OCI-LY7 (cell line): Measurements from ENCODE around the gene TBX2. TPM values are rescaled to one million over a fixed set of nuclear protein-coding genes. Genes with fewer than 3 reads are reported as not detected.

Source experiments
- BruUV-seq: library from RNA; stranded (reverse); fragments of 400-500 nt; replicated peaks from 2 replicates; lab custom pipeline; 2021; lab: Mats Ljungman, UMichigan
- CTCF ChIA-PET: fragments of 300-600 bp; sonication (Branson Sonifier 250); formaldehyde crosslinking; loops from one replicate; lab custom pipeline; 2022; ENCODE audit warnings: antibody characterized with exemption; ENCODE audit not compliant: unreplicated experiment; lab: Charles Lee
- POLR2A ChIA-PET: fragments of 300-600 bp; sonication (Branson Sonifier 250); formaldehyde crosslinking; loops from one replicate; lab custom pipeline; 2022; ENCODE audit warnings: antibody characterized with exemption; lab: Charles Lee
- DNase-seq: peaks from one replicate; pipeline ENCODE4 v3.0.0-alpha.2; 2015; ENCODE audit warnings: low spot score
- H2AFZ ChIP-seq: fragments of 200-600 bp; sonication (generic), shearing (Covaris generic); 2 replicates; pipeline ENCODE4 v1.6.1; 2014; ENCODE audit warnings: mild to moderate bottlenecking, antibody characterized with exemption, low read length, moderate library complexity
- H3K27ac ChIP-seq: fragments of 200-600 bp; sonication (generic); 2 replicates; pipeline ENCODE4 v1.5.1; 2014; ENCODE audit warnings: mixed run types, low read depth, mild to moderate bottlenecking, moderate library complexity, low read length, inconsistent platforms; ENCODE audit not compliant: poor library complexity, severe bottlenecking
- H3K36me3 ChIP-seq: fragments of 200-600 bp; sonication (generic); 2 replicates; pipeline ENCODE4 v1.6.1; 2014; ENCODE audit warnings: mild to moderate bottlenecking, antibody characterized with exemption, low read length, moderate library complexity, mixed read lengths; ENCODE audit not compliant: insufficient read depth
- H3K4me1 ChIP-seq: fragments of 200-600 bp; sonication (generic); 2 replicates; pipeline ENCODE4 v1.5.1; 2014; ENCODE audit warnings: mild to moderate bottlenecking, low read length; ENCODE audit not compliant: insufficient read depth, poor library complexity, severe bottlenecking
- H3K4me2 ChIP-seq: fragments of 200-600 bp; sonication (generic); 2 replicates; pipeline ENCODE4 v1.6.1; 2014; ENCODE audit warnings: mild to moderate bottlenecking, low read length
- H3K4me3 ChIP-seq: fragments of 200-600 bp; sonication (generic); 2 replicates; pipeline ENCODE4 v1.5.1; 2014; ENCODE audit warnings: mild to moderate bottlenecking, low read depth, low read length; ENCODE audit not compliant: poor library complexity, severe bottlenecking
- H3K79me2 ChIP-seq: fragments of 200-600 bp; sonication (generic); 2 replicates; pipeline ENCODE4 v1.6.1; 2016; ENCODE audit warnings: low read depth, mild to moderate bottlenecking, low read length, moderate library complexity, mixed read lengths; ENCODE audit not compliant: insufficient read depth
- H3K9me2 ChIP-seq: fragments of 200-600 bp; sonication (generic); 2 replicates; pipeline ENCODE4 v1.6.1; 2016; ENCODE audit warnings: mild to moderate bottlenecking, low read length, mixed read lengths; ENCODE audit not compliant: insufficient read depth
- H3K9me3 ChIP-seq: fragments of 200-600 bp; sonication (generic); 2 replicates; pipeline ENCODE4 v1.6.1; 2014; ENCODE audit warnings: mild to moderate bottlenecking, mixed run types, low read length, mixed read lengths
- H4K20me1 ChIP-seq: fragments of 200-600 bp; sonication (generic); 2 replicates; pipeline ENCODE4 v1.6.1; 2014; ENCODE audit warnings: mild to moderate bottlenecking, antibody characterized with exemption, low read length, moderate library complexity, mixed read lengths; ENCODE audit not compliant: insufficient read depth
- CTCF ChIP-seq: fragments of 200-600 bp; sonication (generic); conservative IDR thresholded peaks from 2 replicates; pipeline ENCODE4 v1.5.1; 2014; ENCODE audit warnings: mild to moderate bottlenecking, antibody characterized with exemption, low read length, moderate library complexity, mixed read lengths
- EZH2phosphoT487 ChIP-seq: fragments of 200-600 bp; sonication (generic); IDR thresholded peaks from 2 replicates; pipeline ENCODE4 v1.6.1; 2018; ENCODE audit warnings: low read depth, borderline replicate concordance, mild to moderate bottlenecking, mixed run types, antibody characterized with exemption, low read length, moderate library complexity, mixed read lengths
- intact Hi-C: fragments of 100-400 bp; cut with micrococcal nuclease; formaldehyde crosslinking; loops from one replicate; pipeline ENCODE4 v1.10.0; 2022; ENCODE audit not compliant: unreplicated experiment
- total RNA-seq, 2 experiments: library from RNA; depleted of rRNA in 1 of 2; stranded (reverse); fragments of >200 nt in 1 of 2; shearing (Covaris generic) in 1 of 2; gene quantifications; 2 replicates each; pipeline ENCODE4 v1.2.3, GENCODE V29; 2014 to 2022

Gene TBX2
- total RNA-seq, 2 experiments from 2014 or later: not detected

- ChIA-PET POLR2A (interaction anchor here (0.7 to 1.1 kb wide), 3 partner anchors 9 to 54 kb away, joined by 3 to 4 read pairs (median 3); no protein-coding TSS in a partner anchor), CTCF (no interaction called here)
- no peak overlapping the region for H3K4me3 ChIP-seq
- no peak overlapping the region for H3K27ac ChIP-seq
- H4K20me1 ChIP-seq: no peaks in the 10 kb centered on the region
- H3K36me3 ChIP-seq: no peaks in the 10 kb centered on the region
- H3K4me2 ChIP-seq: no peak overlapping the region
- BruUV-seq: no TSS peak
- no peak for DNase-seq
- no peaks in the 10 kb centered on the region for H3K9me2 ChIP-seq
- intact Hi-C loops: no loop called here
- H3K79me2 ChIP-seq: no peaks in the 10 kb centered on the region
- H2AFZ ChIP-seq: no peak overlapping the region
- no peaks in the 10 kb centered on the region for H3K4me1 ChIP-seq
- TF ChIP-seq EZH2phosphoT487 (no peak), CTCF (no peak)
- no peaks in the 10 kb centered on the region for H3K9me3 ChIP-seq
Observed at GRCh38 chr17:61363601-61364462, 35.8 kb upstream of the TBX2 start.

GRCh38 chr17:61364463-61364846 is 35.2 kb upstream of the TBX2 start:
- H2AFZ ChIP-seq: no peak overlapping the region
- no peaks in the 10 kb centered on the region for H3K79me2 ChIP-seq
- no peaks in the 10 kb centered on the region for H3K36me3 ChIP-seq
- no peak for TF ChIP-seq EZH2phosphoT487
- H3K9me3 ChIP-seq: no peaks in the 10 kb centered on the region
- no TSS peak for BruUV-seq
- no peaks in the 10 kb centered on the region for H4K20me1 ChIP-seq
- intact Hi-C loops: no loop called here
- no peak overlapping the region for H3K27ac ChIP-seq
- DNase-seq: no peak
- no peak overlapping the region for H3K4me3 ChIP-seq
- POLR2A ChIA-PET: interaction anchor here (0.6 to 1.1 kb wide), 3 partner anchors 8 to 158 kb away, joined by 3 read pairs; no protein-coding TSS in a partner anchor
- CTCF ChIA-PET: no interaction called here
- no peak overlapping the region for H3K4me2 ChIP-seq
- H3K9me2 ChIP-seq: no peaks in the 10 kb centered on the region
- H3K4me1 ChIP-seq: no peaks in the 10 kb centered on the region

- H3K27ac ChIP-seq: no peak overlapping the region
- no peak overlapping the region for H3K4me3 ChIP-seq
- H3K9me3 ChIP-seq: no peaks in the 10 kb centered on the region
- no peaks in the 10 kb centered on the region for H3K4me1 ChIP-seq
- no peaks in the 10 kb centered on the region for H3K79me2 ChIP-seq
- intact Hi-C loops: no loop called here
- DNase-seq: no peak
- CTCF ChIA-PET: no interaction called here
- no TSS peak for BruUV-seq
- H4K20me1 ChIP-seq: no peaks in the 10 kb centered on the region
- POLR2A ChIA-PET: interaction anchor here (0.5 kb wide), 1 partner anchor 811 kb away, joined by 3 read pairs; no protein-coding TSS in a partner anchor
- no peak overlapping the region for H2AFZ ChIP-seq
- no peaks in the 10 kb centered on the region for H3K9me2 ChIP-seq
- H3K36me3 ChIP-seq: no peaks in the 10 kb centered on the region
- TF ChIP-seq EZH2phosphoT487 (no peak), CTCF (no peak)
- H3K4me2 ChIP-seq: no peak overlapping the region
Observed at GRCh38 chr17:61366076-61366714, 33.4 kb upstream of the TBX2 start.
